Sigmoid colon (tissue), 7 donors: ENCODE measurements around the gene DBX1. TPM values are rescaled to one million over a fixed set of nuclear protein-coding genes. Genes with fewer than 3 reads are reported as not detected.

Experiments used
- DNase-seq: peaks from one replicate; pipeline ENCODE4 v3.0.0-alpha.2; 2019
- H3K27ac ChIP-seq, 4 donors: fragments of 200-600 bp; sonication (generic); one replicate each; pipeline ENCODE4 v1.5.1; 2016 to 2019; ENCODE audit warnings: mild to moderate bottlenecking in 1 of 4
- H3K27me3 ChIP-seq, 3 donors: fragments of 200-600 bp; sonication (generic); one replicate each; pipeline ENCODE4 v1.5.1; 2019; ENCODE audit warnings: mild to moderate bottlenecking in 1 of 3
- H3K36me3 ChIP-seq, 4 donors: fragments of 200-600 bp; sonication (generic); one replicate each; pipeline ENCODE4 v1.5.1; 2016 to 2019
- H3K4me1 ChIP-seq, 4 donors: fragments of 200-600 bp; sonication (generic); one replicate each; pipeline ENCODE4 v1.5.1; 2017 to 2019
- H3K4me3 ChIP-seq, 4 donors: fragments of 200-600 bp; sonication (generic); one replicate each; pipeline ENCODE4 v1.5.1; 2017 to 2019; ENCODE audit warnings: mild to moderate bottlenecking in 2 of 4, moderate library complexity in 1 of 4
- H3K9me3 ChIP-seq, 4 donors: fragments of 200-600 bp in 3 of 4; sonication (generic) in 3 of 4; one replicate each; pipeline versions ENCODE4 v1.5.1 to v1.6.1; 2013 to 2019
- EP300 ChIP-seq, 4 donors: sonication (generic); formaldehyde crosslinking; IDR thresholded peaks; one replicate each; pipeline ENCODE4 v1.6.1; 2017; ENCODE audit warnings: antibody characterized with exemption in 4 of 4
- POLR2A ChIP-seq, 2 donors: fragments of 450-650 bp; IDR thresholded peaks; one replicate each; pipeline ENCODE4 v1.6.1; 2016; ENCODE audit warnings: antibody characterized with exemption in 2 of 2, mild to moderate bottlenecking in 2 of 2, moderate library complexity in 2 of 2
- POLR2AphosphoS5 ChIP-seq, 4 donors: sonication (generic); formaldehyde crosslinking; IDR thresholded peaks; one replicate each; pipeline ENCODE4 v1.6.1; 2017; ENCODE audit warnings: antibody characterized with exemption in 4 of 4
- WGBS, 2 donors: extraction: QIAGEN DNeasy Blood & Tissue Kit; methylation state at CpG; one replicate each; pipeline ENCODE4 v1.1.7; 2013; 5-methylcytosine and 5-hydroxymethylcytosine counted together
- intact Hi-C: fragments of 100-400 bp; cut with DNase I; formaldehyde crosslinking; loops from one replicate; pipeline ENCODE4 v1.15.1; 2023
- polyA plus RNA-seq, 3 donors: library from polyadenylated mRNA; stranded (reverse); fragments of 200-250 nt; gene quantifications; one replicate each; pipeline ENCODE4 v1.2.3, GENCODE V29; 2013
- total RNA-seq, 4 donors: library from RNA; depleted of rRNA; stranded (reverse); fragments of >200 nt; gene quantifications; one replicate each; pipeline ENCODE4 v1.1.0, GENCODE V29; 2016
- TF ChIP-seq, protein P1 (sequence below), 4 experiments: fragments of 450-650 bp in 3 of 4; fragments of 200-600 bp in 1 of 4; IDR thresholded peaks; one replicate each; pipeline ENCODE4 v1.5.1; 2016 to 2019; ENCODE audit warnings: antibody characterized with exemption in 4 of 4, mild to moderate bottlenecking in 3 of 4, moderate library complexity in 2 of 4
- donor health status: healthy with polysubstance abuse.
- donor health status: Bipolar disorder and iron deficiency.
- donor health status: healthy.

Gene DBX1
- total and polyA plus RNA-seq, 7 donors: not detected

GRCh38 chr11:20162824-20163782, 2.8 kb upstream of the DBX1 start:
- no peaks in the 10 kb centered on the region for H3K9me3 ChIP-seq
- H3K27ac ChIP-seq: no peak overlapping the region
- no peak for TF ChIP-seq POLR2A (IDR thresholded peaks at IDR 0.05)
- TF ChIP-seq, protein P1, sequence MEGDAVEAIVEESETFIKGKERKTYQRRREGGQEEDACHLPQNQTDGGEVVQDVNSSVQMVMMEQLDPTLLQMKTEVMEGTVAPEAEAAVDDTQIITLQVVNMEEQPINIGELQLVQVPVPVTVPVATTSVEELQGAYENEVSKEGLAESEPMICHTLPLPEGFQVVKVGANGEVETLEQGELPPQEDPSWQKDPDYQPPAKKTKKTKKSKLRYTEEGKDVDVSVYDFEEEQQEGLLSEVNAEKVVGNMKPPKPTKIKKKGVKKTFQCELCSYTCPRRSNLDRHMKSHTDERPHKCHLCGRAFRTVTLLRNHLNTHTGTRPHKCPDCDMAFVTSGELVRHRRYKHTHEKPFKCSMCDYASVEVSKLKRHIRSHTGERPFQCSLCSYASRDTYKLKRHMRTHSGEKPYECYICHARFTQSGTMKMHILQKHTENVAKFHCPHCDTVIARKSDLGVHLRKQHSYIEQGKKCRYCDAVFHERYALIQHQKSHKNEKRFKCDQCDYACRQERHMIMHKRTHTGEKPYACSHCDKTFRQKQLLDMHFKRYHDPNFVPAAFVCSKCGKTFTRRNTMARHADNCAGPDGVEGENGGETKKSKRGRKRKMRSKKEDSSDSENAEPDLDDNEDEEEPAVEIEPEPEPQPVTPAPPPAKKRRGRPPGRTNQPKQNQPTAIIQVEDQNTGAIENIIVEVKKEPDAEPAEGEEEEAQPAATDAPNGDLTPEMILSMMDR (IDR thresholded peaks at IDR 0.05): no peak
- no peak for DNase-seq
- peaks cover 64 to 100% (median 100%) of the 10 kb centered on the region in 3 donors for H3K27me3 ChIP-seq
- peak overlapping the region in 3 of 4 donors; percentile 10 to 29 (median 19) for H3K4me3 ChIP-seq
- intact Hi-C loops: no loop called here
- WGBS, 2 donors: 2 to 4% methylated on average over 61 of the region's 61 CpGs
- peaks cover 0 to 18% (median 16%) of the 10 kb centered on the region in 4 donors for H3K4me1 ChIP-seq
- H3K36me3 ChIP-seq: no peaks in the 10 kb centered on the region

DNA sequence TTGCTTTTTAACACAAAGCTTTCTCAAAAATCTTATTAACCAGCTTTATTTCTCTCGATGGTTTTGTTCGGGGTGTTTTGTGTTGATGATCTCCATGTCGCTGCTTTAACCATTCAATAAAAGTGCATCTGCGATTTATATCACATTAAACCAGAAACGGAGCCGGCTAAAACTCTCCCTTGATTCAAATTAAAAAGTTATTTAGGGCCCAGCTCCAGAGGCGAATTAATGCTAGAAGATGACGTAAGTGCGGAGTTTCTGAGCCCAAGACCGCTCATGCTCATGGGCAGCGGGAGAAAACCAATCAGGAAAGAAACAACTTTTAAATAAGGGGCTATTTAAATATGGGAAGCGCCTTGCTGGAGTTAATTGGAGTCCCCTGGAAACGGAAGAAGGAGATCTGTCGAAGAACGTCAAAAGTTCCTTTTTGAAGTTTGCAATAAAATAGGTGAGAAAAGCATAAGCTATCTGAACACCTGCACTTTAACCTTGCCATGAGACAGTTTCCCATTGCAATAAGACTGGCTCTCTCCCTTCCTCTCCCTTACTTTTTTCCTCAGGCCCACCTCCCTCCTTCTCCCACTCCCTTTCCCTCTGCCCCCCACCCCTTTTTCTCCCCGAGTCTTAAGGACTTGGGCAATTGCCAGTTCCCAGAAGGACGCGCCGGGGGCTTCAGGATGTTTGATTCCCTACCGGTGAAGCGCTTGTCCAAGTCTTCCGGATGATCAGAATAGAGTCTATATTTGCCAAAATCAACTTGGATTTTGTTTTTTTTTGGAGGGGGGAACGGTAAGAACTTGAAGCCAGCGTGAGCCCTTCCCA, 1.9 kb upstream of the DBX1 start:
- intact Hi-C loops: no loop called here
- H3K4me1 ChIP-seq: peaks cover 0 to 20% (median 19%) of the 10 kb centered on the region in 4 donors

GRCh38 chr11:20161230-20161918, 1.1 kb upstream of the DBX1 start:
- TF ChIP-seq POLR2AphosphoS5 (IDR thresholded peaks at IDR 0.05): no peak
- TF ChIP-seq, protein P1 (IDR thresholded peaks at IDR 0.05): no peak
- no peak for TF ChIP-seq POLR2A (IDR thresholded peaks at IDR 0.05)
- TF ChIP-seq EP300 (IDR thresholded peaks at IDR 0.05): no peak
- Histone ChIP-seq H3K4me3 (no peak overlapping the region), H3K27me3 (peaks cover 79 to 100% (median 100%) of the 10 kb centered on the region in 3 donors), H3K36me3 (no peaks in the 10 kb centered on the region), H3K9me3 (no peaks in the 10 kb centered on the region), H3K27ac (no peak overlapping the region), H3K4me1 (peaks cover 0 to 27% (median 27%) of the 10 kb centered on the region in 4 donors)
- 7 to 17% methylated on average over 29 of the region's 29 CpGs for WGBS, 2 donors
- intact Hi-C loops: no loop called here
- no peak for DNase-seq

More for the DNA sequence above, 1.9 kb upstream of the DBX1 start:
- Histone ChIP-seq H3K4me3 (no peak overlapping the region), H3K27me3 (peaks cover 71 to 100% (median 100%) of the 10 kb centered on the region in 3 donors), H3K9me3 (no peaks in the 10 kb centered on the region), H3K27ac (no peak overlapping the region), H3K36me3 (no peaks in the 10 kb centered on the region)
- 5 to 13% methylated on average over 24 of the region's 24 CpGs for WGBS, 2 donors
- TF ChIP-seq POLR2A (IDR thresholded peaks at IDR 0.05) (no peak), POLR2AphosphoS5 (IDR thresholded peaks at IDR 0.05) (no peak), EP300 (IDR thresholded peaks at IDR 0.05) (no peak)
- TF ChIP-seq, protein P1 (IDR thresholded peaks at IDR 0.05): no peak
- no peak for DNase-seq

GRCh38 chr11:20159466-20160381, 551 bp downstream of the DBX1 start:
- WGBS, 2 donors: 9 to 25% methylated on average over 65 of the region's 65 CpGs
- peaks cover 0 to 32% (median 31%) of the 10 kb centered on the region in 4 donors for H3K4me1 ChIP-seq
- H3K27me3 ChIP-seq: peaks cover 80 to 100% (median 92%) of the 10 kb centered on the region in 3 donors

More at GRCh38 chr11:20159466-20160381, 551 bp downstream of the DBX1 start:
- Histone ChIP-seq H3K4me3 (no peak overlapping the region), H3K27ac (no peak overlapping the region), H3K9me3 (no peaks in the 10 kb centered on the region), H3K36me3 (no peaks in the 10 kb centered on the region)
- intact Hi-C loops: no loop called here
- DNase-seq: no peak
- TF ChIP-seq EP300 (IDR thresholded peaks at IDR 0.05): no peak
